Measurements from ENCODE around the gene CCDC178.
"Not testable (repeated sequence)": the region's sequence is repeated elsewhere in the genome, so short reads cannot be mapped to it uniquely, and the experiment has no call there.

- TF ChIP-seq CTCF (IDR thresholded peaks at IDR 0.05 in 2 of 3, conservative IDR thresholded peaks at IDR 0.05 in 1 of 3; ENCODE audit: borderline replicate concordance in 1 of 3, insufficient read depth in 1 of 3, low read depth in 2 of 3, low read length in 2 of 3); REST (IDR thresholded peaks at IDR 0.05; ENCODE audit: low read depth); POLR2AphosphoS5 (IDR thresholded peaks at IDR 0.05; ENCODE audit: low read depth, low read length); ZBTB33 (IDR thresholded peaks at IDR 0.05; ENCODE audit: extremely low read depth, insufficient replicate concordance, low read length); ZNF274 (IDR thresholded peaks at IDR 0.05; ENCODE audit: low read depth, low read length); EZH2phosphoT487 (IDR thresholded peaks at IDR 0.05; ENCODE audit: borderline replicate concordance); RAD21 (IDR thresholded peaks at IDR 0.05; ENCODE audit: low read depth); EZH2 (IDR thresholded peaks at IDR 0.05); POLR2A (IDR thresholded peaks at IDR 0.05; ENCODE audit: borderline replicate concordance, extremely low read depth, insufficient read depth, insufficient read length); ZFX (IDR thresholded peaks at IDR 0.05): not testable (repeated sequence)
These were observed 488.2 kb downstream of the CCDC178 start for GRCh38 chr18:32952318-32952717.

Measured in HCT116 (cell line).